ENCODE measurements around the gene MED13. TPM values are rescaled to one million over a fixed set of nuclear protein-coding genes. Genes with fewer than 3 reads are reported as not detected.

Gene MED13
- total RNA-seq, 4 donors from 2014 or later = 24.3 to 69.0 (median 51.0) TPM

DNA sequence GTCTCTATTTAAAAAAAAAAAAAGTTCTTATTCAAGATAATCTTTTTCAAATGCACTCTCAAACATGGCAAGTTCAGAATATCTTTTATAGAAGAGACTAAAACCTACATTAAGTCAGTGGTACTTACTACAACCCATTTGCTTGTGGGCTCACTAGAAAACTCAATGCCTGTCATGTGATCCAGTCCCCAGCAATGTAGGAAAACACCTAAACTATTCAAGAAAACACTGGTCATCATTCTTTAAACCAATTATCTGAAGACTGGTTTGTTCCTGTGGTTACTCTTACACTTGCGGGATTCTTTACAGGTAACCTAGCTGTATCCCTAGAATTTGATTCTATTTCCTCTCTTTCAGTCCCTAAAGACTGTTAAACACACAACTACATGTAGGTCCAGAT, 19.6 kb downstream of the MED13 start:
- Histone ChIP-seq H3K9me3 (no peaks in the 10 kb centered on the region), H3K36me3 (peaks cover 0 to 97% (median 3%) of the 10 kb centered on the region in 3 donors), H3K4me3 (no peak overlapping the region), H3K27ac (no peak overlapping the region), H3K27me3 (no peaks in the 10 kb centered on the region), H3K4me1 (peaks cover 0 to 7% (median 2%) of the 10 kb centered on the region in 3 donors)
- no peak for TF ChIP-seq POLR2A (IDR thresholded peaks at IDR 0.05)
- TF ChIP-seq, protein P1, sequence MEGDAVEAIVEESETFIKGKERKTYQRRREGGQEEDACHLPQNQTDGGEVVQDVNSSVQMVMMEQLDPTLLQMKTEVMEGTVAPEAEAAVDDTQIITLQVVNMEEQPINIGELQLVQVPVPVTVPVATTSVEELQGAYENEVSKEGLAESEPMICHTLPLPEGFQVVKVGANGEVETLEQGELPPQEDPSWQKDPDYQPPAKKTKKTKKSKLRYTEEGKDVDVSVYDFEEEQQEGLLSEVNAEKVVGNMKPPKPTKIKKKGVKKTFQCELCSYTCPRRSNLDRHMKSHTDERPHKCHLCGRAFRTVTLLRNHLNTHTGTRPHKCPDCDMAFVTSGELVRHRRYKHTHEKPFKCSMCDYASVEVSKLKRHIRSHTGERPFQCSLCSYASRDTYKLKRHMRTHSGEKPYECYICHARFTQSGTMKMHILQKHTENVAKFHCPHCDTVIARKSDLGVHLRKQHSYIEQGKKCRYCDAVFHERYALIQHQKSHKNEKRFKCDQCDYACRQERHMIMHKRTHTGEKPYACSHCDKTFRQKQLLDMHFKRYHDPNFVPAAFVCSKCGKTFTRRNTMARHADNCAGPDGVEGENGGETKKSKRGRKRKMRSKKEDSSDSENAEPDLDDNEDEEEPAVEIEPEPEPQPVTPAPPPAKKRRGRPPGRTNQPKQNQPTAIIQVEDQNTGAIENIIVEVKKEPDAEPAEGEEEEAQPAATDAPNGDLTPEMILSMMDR (IDR thresholded peaks at IDR 0.05) = no peak
- WGBS, 2 donors = 83 to 100% methylated on average over 1 of the region's 1 CpG
- DNase-seq = no peak
- intact Hi-C loops (cut with DNase I) = no loop called here

DNA sequence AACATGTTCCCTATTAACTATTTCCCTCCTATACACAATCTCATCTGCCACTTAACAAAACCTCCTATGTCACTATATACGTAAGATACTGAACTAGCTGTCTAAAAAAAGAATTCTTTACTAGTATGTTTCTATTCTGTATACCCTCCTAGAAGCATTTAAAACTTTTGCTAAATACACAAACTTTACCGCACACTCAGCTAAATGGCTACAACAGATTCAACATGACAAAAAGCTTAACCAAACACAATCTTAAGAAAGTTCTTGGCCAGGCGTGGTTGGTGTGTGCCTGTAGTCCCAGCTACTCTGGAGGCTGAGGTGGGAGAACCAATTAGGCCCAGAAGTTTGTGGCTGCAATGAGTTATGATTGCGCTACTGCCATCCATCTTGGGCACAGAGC, 20.0 kb downstream of the MED13 start:
- H3K27me3 ChIP-seq = no peaks in the 10 kb centered on the region
- TF ChIP-seq, protein P1 (IDR thresholded peaks at IDR 0.05) = no peak
- TF ChIP-seq POLR2A (IDR thresholded peaks at IDR 0.05) = no peak
- peaks cover 0 to 97% (median 3%) of the 10 kb centered on the region in 3 donors for H3K36me3 ChIP-seq
- no peak overlapping the region for H3K27ac ChIP-seq
- DNase-seq = no peak
- 90% methylated on average over 4 of the region's 4 CpGs for WGBS, 2 donors
- H3K9me3 ChIP-seq = no peaks in the 10 kb centered on the region
- intact Hi-C loops (cut with DNase I) = no loop called here
- no peak overlapping the region for H3K4me3 ChIP-seq
- H3K4me1 ChIP-seq = peaks cover 0 to 6% (median 2%) of the 10 kb centered on the region in 3 donors

DNA sequence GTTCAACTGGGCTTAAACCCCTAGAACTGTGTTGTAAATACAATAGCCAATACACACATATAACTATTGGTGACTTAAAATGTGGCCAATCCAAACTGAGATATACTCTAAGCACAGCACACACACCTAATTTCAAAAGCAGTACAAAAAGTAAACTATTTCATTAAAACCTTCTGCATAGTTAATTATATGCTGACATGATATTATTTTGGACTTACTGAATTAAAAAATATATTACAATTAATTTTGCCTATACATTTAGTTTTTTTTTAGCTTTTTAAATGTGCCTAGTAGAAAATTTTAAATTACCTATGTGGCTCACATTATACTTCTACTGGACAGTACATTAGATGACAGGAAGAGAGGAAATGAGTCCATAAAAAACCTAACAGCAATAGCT, 21.5 kb downstream of the MED13 start:
- TF ChIP-seq, protein P1 (IDR thresholded peaks at IDR 0.05) = no peak
- no peak for TF ChIP-seq POLR2A (IDR thresholded peaks at IDR 0.05)
- peaks cover 0 to 6% (median 2%) of the 10 kb centered on the region in 3 donors for H3K4me1 ChIP-seq
- intact Hi-C loops (cut with DNase I) = no loop called here

DNA sequence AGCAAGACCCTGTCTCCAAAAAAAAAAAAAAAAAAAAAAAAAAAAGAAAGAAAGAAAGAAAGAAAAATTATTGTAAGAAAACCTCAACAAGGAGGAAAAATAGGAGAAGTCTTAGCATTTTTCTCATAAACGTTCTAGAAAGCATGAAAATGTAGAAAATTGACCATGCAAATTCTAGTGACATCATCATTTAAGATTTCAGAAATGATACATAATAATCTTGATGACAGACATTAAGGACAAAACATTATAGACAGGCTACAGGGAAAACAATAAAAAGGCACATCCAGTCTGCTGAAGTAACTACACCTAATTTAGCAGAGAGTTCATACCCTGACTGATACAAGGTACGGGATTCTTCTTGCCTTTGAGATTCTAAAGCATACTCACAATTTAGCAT, 21.9 kb downstream of the MED13 start:
- Histone ChIP-seq H3K9me3 (no peaks in the 10 kb centered on the region), H3K4me3 (no peak overlapping the region), H3K36me3 (peaks cover 0 to 95% (median 3%) of the 10 kb centered on the region in 3 donors), H3K4me1 (peaks cover 0 to 6% (median 2%) of the 10 kb centered on the region in 3 donors), H3K27ac (no peak overlapping the region), H3K27me3 (no peaks in the 10 kb centered on the region)
- WGBS, 2 donors = 83 to 84% methylated on average over 2 of the region's 2 CpGs
- DNase-seq = no peak
- intact Hi-C loops (cut with DNase I) = no loop called here
- no peak for TF ChIP-seq POLR2A (IDR thresholded peaks at IDR 0.05)
- TF ChIP-seq, protein P1 (IDR thresholded peaks at IDR 0.05) = no peak

More for the DNA sequence above, 21.5 kb downstream of the MED13 start:
- no peak overlapping the region for H3K4me3 ChIP-seq
- no peak for DNase-seq
- no peak overlapping the region for H3K27ac ChIP-seq
- H3K36me3 ChIP-seq = peaks cover 0 to 98% (median 3%) of the 10 kb centered on the region in 3 donors
- no peaks in the 10 kb centered on the region for H3K27me3 ChIP-seq
- H3K9me3 ChIP-seq = no peaks in the 10 kb centered on the region

DNA sequence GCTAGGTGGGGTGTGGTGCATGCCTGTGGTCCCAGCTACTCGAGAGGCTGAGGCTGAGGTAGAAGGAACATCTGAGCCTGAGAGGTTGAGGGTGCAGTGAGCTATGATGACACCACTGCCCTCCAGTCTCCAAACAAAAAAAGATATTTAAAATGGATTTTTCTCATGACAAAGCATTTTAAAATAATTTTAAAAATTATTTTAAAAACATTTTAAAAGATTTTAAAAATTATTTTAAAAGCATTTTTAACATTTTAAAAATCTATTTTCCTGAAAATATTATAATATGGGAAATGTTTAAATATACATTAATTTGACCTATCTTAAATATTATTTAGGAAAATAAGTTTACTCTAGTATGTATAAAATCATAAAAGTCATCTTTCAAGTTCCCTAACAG, 26.8 kb downstream of the MED13 start:
- Histone ChIP-seq H3K27ac (no peak overlapping the region), H3K27me3 (no peaks in the 10 kb centered on the region), H3K9me3 (no peaks in the 10 kb centered on the region), H3K36me3 (peaks cover 0 to 78% (median 3%) of the 10 kb centered on the region in 3 donors), H3K4me1 (peaks cover 0 to 10% (median 0%) of the 10 kb centered on the region in 3 donors), H3K4me3 (no peak overlapping the region)
- TF ChIP-seq POLR2A (IDR thresholded peaks at IDR 0.05) = no peak
- TF ChIP-seq, protein P1 (IDR thresholded peaks at IDR 0.05) = no peak
- WGBS, 2 donors = 81 to 94% methylated on average over 1 of the region's 1 CpG
- no peak for DNase-seq
- intact Hi-C loops (cut with DNase I) = no loop called here

Measured in esophagus squamous epithelium (tissue), 5 donors.